ENCODE results near the gene PTPRN2.

DNA sequence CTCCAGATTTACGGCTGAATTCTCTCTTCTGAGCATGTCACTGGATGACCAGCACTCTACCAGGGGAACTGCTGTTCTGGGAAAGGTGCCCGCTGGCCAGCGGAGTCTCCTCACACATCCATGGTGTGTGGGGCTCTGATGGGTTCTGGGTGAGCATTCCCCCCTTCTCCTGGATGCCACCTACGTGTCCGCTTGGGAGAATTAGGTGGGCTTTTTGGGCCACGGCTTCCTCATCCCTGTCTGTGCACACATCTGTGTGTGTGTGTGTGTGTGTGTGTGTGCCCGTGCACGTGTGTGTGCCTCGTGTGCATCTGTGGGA is 1087.8 kb downstream of the PTPRN2 start:
- no peak for TF ChIP-seq CTCF (conservative IDR thresholded peaks at IDR 0.05 in 1 of 2, IDR thresholded peaks at IDR 0.05 in 1 of 2; ENCODE audit: low read depth in 1 of 2, low read length in 2 of 2)
- TF ChIP-seq EZH2 (IDR thresholded peaks at IDR 0.05; ENCODE audit: low read length, missing control alignments): no peak

All from fibroblast of lung (primary cell).